Lung (tissue), 12 donors: ENCODE data around the gene KDM2B. TPM values are rescaled to one million over a fixed set of nuclear protein-coding genes. Genes with fewer than 3 reads are reported as not detected.

Experiments
- ATAC-seq: fragments of 200-7000 bp; cut with Tn5 transposase; one replicate; pipeline ENCODE4 v1.9.1; 2020; ENCODE audit warnings: moderate number of reproducible peaks; ENCODE audit not compliant: insufficient read depth, low FRiP score
- DNase-seq, 3 donors: peaks; one replicate each; pipeline ENCODE4 v3.0.0-alpha.2; 2013 to 2017
- H3K27ac ChIP-seq, 2 donors: one replicate each; pipeline ENCODE4 v1.5.1; 2013; ENCODE audit warnings: mild to moderate bottlenecking in 2 of 2, moderate library complexity in 2 of 2, control low read depth in 1 of 2, inconsistent platforms in 1 of 2, low read depth in 1 of 2, low read length in 1 of 2
- H3K27me3 ChIP-seq, 3 donors: one replicate each; pipeline ENCODE4 v1.5.1; 2013; ENCODE audit warnings: low read length in 2 of 3; ENCODE audit not compliant: control insufficient read depth in 3 of 3, insufficient read depth in 3 of 3
- H3K36me3 ChIP-seq, 4 donors: one replicate each; pipeline ENCODE4 v1.5.1; 2013; ENCODE audit warnings: low read length in 4 of 4, mild to moderate bottlenecking in 1 of 4, moderate library complexity in 1 of 4; ENCODE audit not compliant: control insufficient read depth in 4 of 4, insufficient read depth in 4 of 4
- H3K4me1 ChIP-seq, 5 donors: one replicate each; pipeline ENCODE4 v1.5.1; 2013; ENCODE audit warnings: low read length in 5 of 5, mild to moderate bottlenecking in 2 of 5, moderate library complexity in 1 of 5; ENCODE audit not compliant: control insufficient read depth in 5 of 5, insufficient read depth in 5 of 5
- H3K4me3 ChIP-seq: one replicate; pipeline ENCODE4 v1.5.1; 2013; ENCODE audit warnings: mild to moderate bottlenecking, control low read depth, moderate library complexity
- H3K9ac ChIP-seq, 2 donors: one replicate each; pipeline ENCODE4 v1.5.1; 2013; ENCODE audit warnings: low read length in 2 of 2, control low read depth in 1 of 2; ENCODE audit not compliant: insufficient read depth in 1 of 2
- H3K9me3 ChIP-seq, 4 donors: one replicate each; pipeline ENCODE4 v1.5.1; 2013; ENCODE audit warnings: low read length in 3 of 4, mild to moderate bottlenecking in 1 of 4, moderate library complexity in 1 of 4; ENCODE audit not compliant: control insufficient read depth in 4 of 4, insufficient read depth in 3 of 4
- WGBS, 2 donors: extraction: QIAGEN DNeasy Blood & Tissue Kit; methylation state at CpG; one replicate each; pipeline ENCODE4 v1.1.7; 2013; 5-methylcytosine and 5-hydroxymethylcytosine counted together
- polyA plus RNA-seq, 2 donors: library from polyadenylated mRNA; stranded (reverse); fragments of 200-250 nt; gene quantifications; one replicate each; pipeline ENCODE4 v1.2.1, GENCODE V29; 2013
- total RNA-seq, 2 donors: library from RNA; depleted of rRNA in 1 of 2; stranded (reverse); fragments of >200 nt in 1 of 2; gene quantifications; one replicate each; pipeline ENCODE4 v1.2.1, GENCODE V29; 2014 to 2021
- TF ChIP-seq, protein P1 (sequence below): IDR thresholded peaks from 2 replicates; pipeline ENCODE4 v1.5.1; 2012; ENCODE audit warnings: mild to moderate bottlenecking; ENCODE audit errors: control extremely low read depth, extremely low read depth
- donor health status: control.
- donor health status: control.
- donor health status: Bipolar disorder and iron deficiency.
- donor health status: healthy.
- donor health status: DM: yes; HTN: yes; CAD: no.

Gene KDM2B
- total and polyA plus RNA-seq, 4 donors = 13.8 to 44.5 (median 24.6) TPM

DNA sequence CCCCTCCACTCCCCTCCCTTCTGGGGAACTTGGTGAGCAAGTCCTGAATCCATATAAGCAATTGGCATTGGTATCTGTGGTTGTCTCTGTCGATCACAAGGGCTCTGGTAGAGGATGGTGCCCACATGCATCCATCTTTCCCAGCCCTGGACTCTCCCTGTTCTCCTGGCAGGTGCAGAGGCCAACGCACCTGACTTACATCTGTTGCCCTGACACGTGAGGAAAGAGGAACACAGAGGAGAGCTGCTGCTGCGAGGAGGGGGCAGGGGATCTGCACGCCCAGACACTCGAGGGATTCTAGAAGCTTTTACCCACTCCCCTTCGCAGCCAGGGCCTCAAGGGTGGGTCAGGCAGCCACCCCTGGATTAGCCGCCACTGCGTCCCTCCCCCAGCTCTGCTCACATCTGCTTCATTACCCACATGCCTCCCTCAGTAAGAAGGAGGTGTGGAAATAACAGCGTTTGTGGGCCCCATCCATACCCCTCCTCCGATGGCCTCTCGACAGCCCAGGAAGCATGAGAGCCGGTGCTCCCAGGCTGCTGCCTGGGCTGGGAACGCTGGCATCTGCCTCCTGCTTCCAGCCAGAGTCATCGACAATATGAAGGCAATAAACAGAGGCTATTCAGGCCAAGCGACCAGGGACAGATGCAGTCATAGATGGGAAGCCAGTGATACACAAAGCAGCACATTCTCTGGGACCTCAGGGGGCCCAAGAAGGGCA is 56.5 kb downstream of the KDM2B start:
- Histone ChIP-seq H3K9ac (no peak overlapping the region), H3K9me3 (no peaks in the 10 kb centered on the region), H3K36me3 (peaks cover 0 to 21% (median 5%) of the 10 kb centered on the region in 4 donors), H3K4me3 (no peak overlapping the region), H3K4me1 (peaks cover 0 to 7% (median 0%) of the 10 kb centered on the region in 5 donors), H3K27ac (no peak overlapping the region), H3K27me3 (no peaks in the 10 kb centered on the region)
- WGBS, 2 donors = 69 to 77% methylated on average over 16 of the region's 16 CpGs
- DNase-seq (no peak), ATAC-seq (no peak)
- TF ChIP-seq, protein P1, sequence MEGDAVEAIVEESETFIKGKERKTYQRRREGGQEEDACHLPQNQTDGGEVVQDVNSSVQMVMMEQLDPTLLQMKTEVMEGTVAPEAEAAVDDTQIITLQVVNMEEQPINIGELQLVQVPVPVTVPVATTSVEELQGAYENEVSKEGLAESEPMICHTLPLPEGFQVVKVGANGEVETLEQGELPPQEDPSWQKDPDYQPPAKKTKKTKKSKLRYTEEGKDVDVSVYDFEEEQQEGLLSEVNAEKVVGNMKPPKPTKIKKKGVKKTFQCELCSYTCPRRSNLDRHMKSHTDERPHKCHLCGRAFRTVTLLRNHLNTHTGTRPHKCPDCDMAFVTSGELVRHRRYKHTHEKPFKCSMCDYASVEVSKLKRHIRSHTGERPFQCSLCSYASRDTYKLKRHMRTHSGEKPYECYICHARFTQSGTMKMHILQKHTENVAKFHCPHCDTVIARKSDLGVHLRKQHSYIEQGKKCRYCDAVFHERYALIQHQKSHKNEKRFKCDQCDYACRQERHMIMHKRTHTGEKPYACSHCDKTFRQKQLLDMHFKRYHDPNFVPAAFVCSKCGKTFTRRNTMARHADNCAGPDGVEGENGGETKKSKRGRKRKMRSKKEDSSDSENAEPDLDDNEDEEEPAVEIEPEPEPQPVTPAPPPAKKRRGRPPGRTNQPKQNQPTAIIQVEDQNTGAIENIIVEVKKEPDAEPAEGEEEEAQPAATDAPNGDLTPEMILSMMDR = no peak

DNA sequence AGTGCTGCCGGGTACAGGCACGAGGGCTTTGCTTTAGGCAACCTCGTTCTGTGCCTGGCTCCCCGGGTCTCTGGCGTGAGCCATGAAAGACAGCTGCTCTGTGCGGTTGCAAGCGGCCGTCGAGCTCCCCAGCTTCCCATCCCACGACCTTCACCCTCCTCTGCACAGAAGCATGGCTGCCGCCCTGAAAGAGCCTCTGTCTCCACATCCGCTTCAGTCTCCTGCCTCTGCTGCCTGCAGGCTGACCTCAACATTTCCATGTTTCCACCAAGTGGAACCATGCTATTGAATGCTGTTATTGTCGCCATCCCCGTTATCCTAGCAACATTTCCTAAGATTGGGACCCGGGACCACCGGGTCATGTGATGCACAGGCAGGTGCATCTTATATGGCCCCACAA is 57.1 kb downstream of the KDM2B start:
- ATAC-seq (no peak), DNase-seq (no peak)
- peaks cover 0 to 22% (median 3%) of the 10 kb centered on the region in 4 donors for H3K36me3 ChIP-seq
- no peak overlapping the region for H3K4me3 ChIP-seq
- H3K4me1 ChIP-seq = peaks cover 0 to 7% (median 0%) of the 10 kb centered on the region in 5 donors
- no peak overlapping the region for H3K27ac ChIP-seq
- no peaks in the 10 kb centered on the region for H3K9me3 ChIP-seq
- no peak overlapping the region for H3K9ac ChIP-seq
- TF ChIP-seq, protein P1 = no peak
- H3K27me3 ChIP-seq = no peaks in the 10 kb centered on the region
- 88 to 90% methylated on average over 16 of the region's 16 CpGs for WGBS, 2 donors

DNA sequence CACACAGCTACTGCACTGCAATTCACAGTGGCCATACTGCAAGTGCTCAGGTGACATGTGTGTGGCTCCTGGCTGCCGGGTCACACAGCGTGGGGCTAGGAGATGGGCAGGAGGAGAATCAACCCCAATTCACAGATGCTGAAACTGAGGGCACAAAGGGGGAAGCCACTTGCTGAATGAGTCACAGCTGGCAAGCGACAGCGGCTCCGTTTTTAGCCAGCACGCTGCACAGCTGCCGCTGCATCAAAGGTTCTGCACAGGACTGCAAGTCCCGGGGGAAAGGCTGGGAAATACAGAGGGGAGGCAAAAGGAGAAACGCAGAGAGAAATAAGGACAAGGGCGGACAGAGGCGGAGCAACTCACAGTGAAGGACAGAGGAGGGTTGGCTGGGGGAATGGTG is 57.9 kb downstream of the KDM2B start:
- ATAC-seq = no peak
- H3K9ac ChIP-seq = no peak overlapping the region
- no peak overlapping the region for H3K4me3 ChIP-seq
- H3K27ac ChIP-seq = no peak overlapping the region
- H3K4me1 ChIP-seq = peaks cover 0 to 7% (median 0%) of the 10 kb centered on the region in 5 donors
- WGBS, 2 donors = 82 to 91% methylated on average over 11 of the region's 11 CpGs
- DNase-seq = no peak
- H3K27me3 ChIP-seq = no peaks in the 10 kb centered on the region
- H3K36me3 ChIP-seq = peaks cover 0 to 22% (median 2%) of the 10 kb centered on the region in 4 donors
- no peaks in the 10 kb centered on the region for H3K9me3 ChIP-seq
- TF ChIP-seq, protein P1 = no peak
